Chondrocyte (in vitro differentiated cells): ENCODE results near the gene SPOCK1. TPM values are rescaled to one million over a fixed set of nuclear protein-coding genes. Genes with fewer than 3 reads are reported as not detected.

ENCODE experiments used
- DNase-seq: peaks from one replicate; pipeline ENCODE4 v3.0.0; 2021; ENCODE audit warnings: mixed read lengths, low spot score
- H3K27ac Mint-ChIP-seq: one replicate; pipeline ENCODE4 v1.8.0; 2021; ENCODE audit warnings: mild to moderate bottlenecking, moderate library complexity, mixed read lengths; ENCODE audit not compliant: unreplicated experiment
- H3K27me3 Mint-ChIP-seq: 2 replicates; pipeline ENCODE4 v1.8.0; 2021; ENCODE audit warnings: low read depth, mixed read lengths
- H3K36me3 Mint-ChIP-seq: 2 replicates; pipeline ENCODE4 v1.8.0; 2021; ENCODE audit warnings: low read depth, mixed read lengths
- H3K4me1 Mint-ChIP-seq: 2 replicates; pipeline ENCODE4 v1.8.0; 2021; ENCODE audit warnings: low read depth, mild to moderate bottlenecking, mixed read lengths
- H3K4me3 Mint-ChIP-seq: one replicate; pipeline ENCODE4 v1.8.0; 2021; ENCODE audit warnings: mild to moderate bottlenecking, moderate library complexity, mixed read lengths; ENCODE audit not compliant: unreplicated experiment
- H3K9me3 Mint-ChIP-seq: 2 replicates; pipeline ENCODE4 v1.8.0; 2021; ENCODE audit warnings: low read depth, mixed read lengths
- CTCF ChIP-seq: fragments of 200-600 bp; sonication (generic); IDR thresholded peaks from 2 replicates; pipeline ENCODE4 v1.5.0; 2021; ENCODE audit warnings: antibody characterized with exemption, mild to moderate bottlenecking, moderate library complexity
- total RNA-seq: library from RNA; stranded (reverse); gene quantifications from 3 replicates; pipeline ENCODE4 v1.2.1, GENCODE V29; 2021

SPOCK1 gene
- total RNA-seq, 1 donor from 2014 or later, result 127 TPM

- TF ChIP-seq CTCF, result no peak
- Mint-ChIP-seq H3K4me3 (no peak overlapping the region), H3K27me3 (no peaks in the 10 kb centered on the region), H3K36me3 (peaks cover 4% of the 10 kb centered on the region), H3K9me3 (peaks cover 18% of the 10 kb centered on the region), H3K27ac (no peak overlapping the region), H3K4me1 (no peaks in the 10 kb centered on the region)
- DNase-seq, result no peak
Measured at GRCh38 chr5:137389042-137389441, 110.1 kb downstream of the SPOCK1 start.

- H3K4me3 Mint-ChIP-seq, result no peak overlapping the region
Measured at GRCh38 chr5:137385064-137385463, 114.1 kb downstream of the SPOCK1 start.

GRCh38 chr5:137383909-137384308 is 115.2 kb downstream of the SPOCK1 start:
- H3K4me1 Mint-ChIP-seq, result no peaks in the 10 kb centered on the region
- peaks cover 21% of the 10 kb centered on the region for H3K9me3 Mint-ChIP-seq
- no peaks in the 10 kb centered on the region for H3K27me3 Mint-ChIP-seq
- H3K36me3 Mint-ChIP-seq, result peaks cover 4% of the 10 kb centered on the region
- no peak for TF ChIP-seq CTCF
- no peak overlapping the region for H3K27ac Mint-ChIP-seq
- no peak for DNase-seq
- no peak overlapping the region for H3K4me3 Mint-ChIP-seq

More at GRCh38 chr5:137385064-137385463, 114.1 kb downstream of the SPOCK1 start:
- H3K36me3 Mint-ChIP-seq, result peaks cover 4% of the 10 kb centered on the region
- no peaks in the 10 kb centered on the region for H3K27me3 Mint-ChIP-seq
- no peak for TF ChIP-seq CTCF
- H3K9me3 Mint-ChIP-seq, result peaks cover 21% of the 10 kb centered on the region
- no peak overlapping the region for H3K27ac Mint-ChIP-seq
- DNase-seq, result no peak
- no peaks in the 10 kb centered on the region for H3K4me1 Mint-ChIP-seq

- H3K36me3 Mint-ChIP-seq, result peaks cover 4% of the 10 kb centered on the region
- no peak for DNase-seq
- H3K9me3 Mint-ChIP-seq, result peaks cover 19% of the 10 kb centered on the region
- no peak for TF ChIP-seq CTCF
- peaks cover 8% of the 10 kb centered on the region for H3K4me1 Mint-ChIP-seq
- no peak overlapping the region for H3K27ac Mint-ChIP-seq
- no peaks in the 10 kb centered on the region for H3K27me3 Mint-ChIP-seq
- no peak overlapping the region for H3K4me3 Mint-ChIP-seq
Measured at GRCh38 chr5:137381555-137381954, 117.6 kb downstream of the SPOCK1 start.

- Mint-ChIP-seq H3K9me3 (peaks cover 7% of the 10 kb centered on the region), H3K4me1 (peaks cover 8% of the 10 kb centered on the region), H3K27me3 (no peaks in the 10 kb centered on the region), H3K27ac (no peak overlapping the region), H3K36me3 (no peaks in the 10 kb centered on the region), H3K4me3 (no peak overlapping the region)
- no peak for DNase-seq
- TF ChIP-seq CTCF, result no peak
Measured at GRCh38 chr5:137379555-137380286, 119.4 kb downstream of the SPOCK1 start.
